OCI-LY1 (cell line): Measurements from ENCODE around the gene IL15RA.

Experiments
- H2AFZ ChIP-seq: fragments of 200-600 bp; sonication (generic), shearing (Covaris generic); 2 replicates; pipeline ENCODE4 v1.6.0; 2014; ENCODE audit warnings: antibody characterized with exemption, mild to moderate bottlenecking, low read length
- H3F3A ChIP-seq: fragments of 200-600 bp; sonication (generic), shearing (Covaris generic); 2 replicates; pipeline ENCODE4 v1.6.0; 2014; ENCODE audit warnings: mild to moderate bottlenecking, antibody characterized with exemption, low read length, moderate library complexity; ENCODE audit not compliant: insufficient read depth
- H3K27ac ChIP-seq: fragments of 200-600 bp; sonication (generic); 2 replicates; pipeline ENCODE4 v1.5.1; 2014; ENCODE audit warnings: low read length, mixed run types, mild to moderate bottlenecking, low read depth; ENCODE audit not compliant: poor library complexity, severe bottlenecking
- H3K27me3 ChIP-seq: fragments of 200-600 bp; sonication (generic); 2 replicates; pipeline ENCODE4 v1.6.0; 2014; ENCODE audit warnings: antibody characterized with exemption, mild to moderate bottlenecking, low read length, moderate library complexity; ENCODE audit not compliant: insufficient read depth
- H3K36me3 ChIP-seq: fragments of 200-600 bp; sonication (generic); 2 replicates; pipeline ENCODE4 v1.6.1; 2014; ENCODE audit warnings: mild to moderate bottlenecking, antibody characterized with exemption, low read length, moderate library complexity, mixed read lengths; ENCODE audit not compliant: insufficient read depth
- H3K4me1 ChIP-seq: fragments of 200-600 bp; sonication (generic); 2 replicates; pipeline ENCODE4 v1.5.1; 2014; ENCODE audit warnings: mild to moderate bottlenecking, low read length, moderate library complexity; ENCODE audit not compliant: insufficient read depth, severe bottlenecking
- H3K4me2 ChIP-seq: fragments of 200-600 bp; sonication (generic), shearing (Covaris generic); 2 replicates; pipeline ENCODE4 v1.6.1; 2014; ENCODE audit warnings: low read length
- H3K4me3 ChIP-seq: fragments of 200-600 bp; sonication (generic); 2 replicates; pipeline ENCODE4 v1.5.1; 2014; ENCODE audit warnings: low read length, low read depth, mild to moderate bottlenecking, mixed read lengths; ENCODE audit not compliant: poor library complexity, severe bottlenecking
- H3K79me2 ChIP-seq: fragments of 200-600 bp; shearing (Covaris generic); 2 replicates; pipeline ENCODE4 v1.6.1; 2016; ENCODE audit warnings: mixed run types, low read length, mixed read lengths; ENCODE audit not compliant: insufficient read depth
- H3K9ac ChIP-seq: fragments of 200-600 bp; sonication (generic), shearing (Covaris generic); 2 replicates; pipeline ENCODE4 v1.6.1; 2014; ENCODE audit warnings: mild to moderate bottlenecking, low read length, mixed read lengths
- H3K9me2 ChIP-seq: fragments of 200-600 bp; sonication (generic), shearing (Covaris generic); 2 replicates; pipeline ENCODE4 v1.6.1; 2014; ENCODE audit warnings: low read depth, mild to moderate bottlenecking, low read length, mixed read lengths
- H3K9me3 ChIP-seq: fragments of 200-600 bp; shearing (Covaris generic); 2 replicates; pipeline ENCODE4 v1.6.1; 2014; ENCODE audit warnings: low read length, mixed read lengths
- H4K20me1 ChIP-seq: fragments of 200-600 bp; sonication (generic), shearing (Covaris generic); 2 replicates; pipeline ENCODE4 v1.6.0; 2016; ENCODE audit warnings: mild to moderate bottlenecking, low read length; ENCODE audit not compliant: insufficient read depth
- CTCF ChIP-seq: fragments of 200-600 bp; sonication (generic), shearing (Covaris generic); IDR thresholded peaks from 2 replicates; pipeline ENCODE4 v1.5.1; 2017; ENCODE audit warnings: mild to moderate bottlenecking, antibody characterized with exemption, low read length, moderate library complexity, mixed read lengths
- EZH2 ChIP-seq: fragments of 200-600 bp; sonication (generic), shearing (Covaris generic); IDR thresholded peaks from 2 replicates; pipeline ENCODE4 v1.8.0; 2017; ENCODE audit warnings: borderline replicate concordance, mixed run types, mild to moderate bottlenecking, antibody characterized with exemption, low read length, moderate library complexity, mixed read lengths

The IL15RA gene

GRCh38 chr10:6012121-6012905, 35.0 kb upstream of the IL15RA start:
- Histone ChIP-seq H2AFZ (no peak overlapping the region), H3K4me3 (no peak overlapping the region), H3K27me3 (no peaks in the 10 kb centered on the region), H3K4me1 (peaks cover 15% of the 10 kb centered on the region), H3F3A (no peaks in the 10 kb centered on the region), H3K27ac (no peak overlapping the region), H3K9ac (no peak overlapping the region), H3K36me3 (peaks cover 20% of the 10 kb centered on the region), H3K9me3 (peaks cover 4% of the 10 kb centered on the region; the same call in 1 of the 2 replicates), H3K4me2 (no peak overlapping the region), H4K20me1 (no peaks in the 10 kb centered on the region), H3K9me2 (no peaks in the 10 kb centered on the region), H3K79me2 (no peaks in the 10 kb centered on the region)
- TF ChIP-seq EZH2 (no peak), CTCF (no peak)

- no peak for TF ChIP-seq EZH2
- no peak for TF ChIP-seq CTCF
- H3K4me2 ChIP-seq, result no peak overlapping the region
Observed at GRCh38 chr10:6011558-6011957, 34.2 kb upstream of the IL15RA start.

GRCh38 chr10:6010569-6010968, 33.2 kb upstream of the IL15RA start:
- no peak for TF ChIP-seq CTCF
- no peak for TF ChIP-seq EZH2
- Histone ChIP-seq H3K27me3 (no peaks in the 10 kb centered on the region), H3K79me2 (no peaks in the 10 kb centered on the region), H3K9ac (no peak overlapping the region), H2AFZ (no peak overlapping the region), H3F3A (no peaks in the 10 kb centered on the region), H3K36me3 (peaks cover 7% of the 10 kb centered on the region), H3K4me2 (no peak overlapping the region), H3K9me3 (peaks cover 8% of the 10 kb centered on the region; the same call in 1 of the 2 replicates), H3K4me1 (peaks cover 15% of the 10 kb centered on the region), H3K4me3 (no peak overlapping the region), H3K9me2 (no peaks in the 10 kb centered on the region), H4K20me1 (no peaks in the 10 kb centered on the region), H3K27ac (no peak overlapping the region)

More at GRCh38 chr10:6011558-6011957, 34.2 kb upstream of the IL15RA start:
- Histone ChIP-seq H3K27me3 (no peaks in the 10 kb centered on the region), H4K20me1 (no peaks in the 10 kb centered on the region), H3K9ac (no peak overlapping the region), H3K9me3 (peaks cover 8% of the 10 kb centered on the region; the same call in 1 of the 2 replicates), H2AFZ (no peak overlapping the region), H3K9me2 (no peaks in the 10 kb centered on the region), H3K4me1 (peaks cover 15% of the 10 kb centered on the region), H3K4me3 (no peak overlapping the region), H3K27ac (no peak overlapping the region), H3K36me3 (peaks cover 14% of the 10 kb centered on the region), H3K79me2 (no peaks in the 10 kb centered on the region), H3F3A (no peaks in the 10 kb centered on the region)
